Measurements from ENCODE around the gene KEL.

KEL gene

GRCh38 chr7:142961595-142961972 is 579 bp downstream of the KEL start:
- no peaks in the 10 kb centered on the region for H3K27me3 ChIP-seq (ENCODE audit: control insufficient read depth in 1 of 2, insufficient read depth in 2 of 2, low read length in 2 of 2)
- H3K9me3 ChIP-seq (ENCODE audit: control insufficient read depth in 2 of 2, low read length in 2 of 2): no peaks in the 10 kb centered on the region
- H3K36me3 ChIP-seq (ENCODE audit: control insufficient read depth in 2 of 2, insufficient read depth in 2 of 2, low read length in 2 of 2): no peaks in the 10 kb centered on the region
- no peak overlapping the region for H3K4me3 ChIP-seq (ENCODE audit: low read length in 2 of 2)
- H3K4me1 ChIP-seq (ENCODE audit: control insufficient read depth, insufficient read depth, low read length): no peaks in the 10 kb centered on the region
- H3K27ac ChIP-seq (ENCODE audit: low read length): no peak overlapping the region
- no peak overlapping the region for H3K9ac ChIP-seq (ENCODE audit: low read length in 2 of 2)

GRCh38 chr7:142960955-142961512 is 1.1 kb downstream of the KEL start:
- no peak overlapping the region for H3K4me3 ChIP-seq (ENCODE audit: low read length in 2 of 2)

GRCh38 chr7:142959202-142959601 is 3.0 kb downstream of the KEL start:
- Histone ChIP-seq H3K4me3 (ENCODE audit: low read length in 2 of 2) (no peak overlapping the region), H3K9ac (ENCODE audit: low read length in 2 of 2) (no peak overlapping the region), H3K27ac (ENCODE audit: low read length) (no peak overlapping the region), H3K36me3 (ENCODE audit: control insufficient read depth in 2 of 2, insufficient read depth in 2 of 2, low read length in 2 of 2) (no peaks in the 10 kb centered on the region), H3K9me3 (ENCODE audit: control insufficient read depth in 2 of 2, low read length in 2 of 2) (peaks cover 4 to 6% of the 10 kb centered on the region in 2 donors), H3K27me3 (ENCODE audit: control insufficient read depth in 1 of 2, insufficient read depth in 2 of 2, low read length in 2 of 2) (no peaks in the 10 kb centered on the region), H3K4me1 (ENCODE audit: control insufficient read depth, insufficient read depth, low read length) (no peaks in the 10 kb centered on the region)

More at GRCh38 chr7:142960955-142961512, 1.1 kb downstream of the KEL start:
- Histone ChIP-seq H3K27ac (ENCODE audit: low read length) (no peak overlapping the region), H3K9ac (ENCODE audit: low read length in 2 of 2) (no peak overlapping the region), H3K36me3 (ENCODE audit: control insufficient read depth in 2 of 2, insufficient read depth in 2 of 2, low read length in 2 of 2) (no peaks in the 10 kb centered on the region), H3K4me1 (ENCODE audit: control insufficient read depth, insufficient read depth, low read length) (no peaks in the 10 kb centered on the region), H3K27me3 (ENCODE audit: control insufficient read depth in 1 of 2, insufficient read depth in 2 of 2, low read length in 2 of 2) (no peaks in the 10 kb centered on the region), H3K9me3 (ENCODE audit: control insufficient read depth in 2 of 2, low read length in 2 of 2) (no peaks in the 10 kb centered on the region)

- peaks cover 4 to 6% of the 10 kb centered on the region in 2 donors for H3K9me3 ChIP-seq (ENCODE audit: control insufficient read depth in 2 of 2, low read length in 2 of 2)
- H3K9ac ChIP-seq (ENCODE audit: low read length in 2 of 2): no peak overlapping the region
- no peak overlapping the region for H3K27ac ChIP-seq (ENCODE audit: low read length)
- H3K4me1 ChIP-seq (ENCODE audit: control insufficient read depth, insufficient read depth, low read length): no peaks in the 10 kb centered on the region
- no peaks in the 10 kb centered on the region for H3K27me3 ChIP-seq (ENCODE audit: control insufficient read depth in 1 of 2, insufficient read depth in 2 of 2, low read length in 2 of 2)
- no peaks in the 10 kb centered on the region for H3K36me3 ChIP-seq (ENCODE audit: control insufficient read depth in 2 of 2, insufficient read depth in 2 of 2, low read length in 2 of 2)
- H3K4me3 ChIP-seq (ENCODE audit: low read length in 2 of 2): no peak overlapping the region
Observed at GRCh38 chr7:142957723-142958122, 4.4 kb downstream of the KEL start.

- Histone ChIP-seq H3K27me3 (ENCODE audit: control insufficient read depth in 1 of 2, insufficient read depth in 2 of 2, low read length in 2 of 2) (no peaks in the 10 kb centered on the region), H3K27ac (ENCODE audit: low read length) (no peak overlapping the region), H3K9me3 (ENCODE audit: control insufficient read depth in 2 of 2, low read length in 2 of 2) (peaks cover 4 to 6% of the 10 kb centered on the region in 2 donors), H3K9ac (ENCODE audit: low read length in 2 of 2) (no peak overlapping the region), H3K36me3 (ENCODE audit: control insufficient read depth in 2 of 2, insufficient read depth in 2 of 2, low read length in 2 of 2) (no peaks in the 10 kb centered on the region), H3K4me1 (ENCODE audit: control insufficient read depth, insufficient read depth, low read length) (no peaks in the 10 kb centered on the region), H3K4me3 (ENCODE audit: low read length in 2 of 2) (no peak overlapping the region)
Observed at GRCh38 chr7:142956951-142957623, 5.1 kb downstream of the KEL start.

- H3K27ac ChIP-seq (ENCODE audit: low read length): no peak overlapping the region
- H3K9me3 ChIP-seq (ENCODE audit: control insufficient read depth in 2 of 2, low read length in 2 of 2): peaks cover 4 to 6% of the 10 kb centered on the region in 2 donors
- H3K4me3 ChIP-seq (ENCODE audit: low read length in 2 of 2): no peak overlapping the region
- H3K36me3 ChIP-seq (ENCODE audit: control insufficient read depth in 2 of 2, insufficient read depth in 2 of 2, low read length in 2 of 2): no peaks in the 10 kb centered on the region
- H3K9ac ChIP-seq (ENCODE audit: low read length in 2 of 2): no peak overlapping the region
- H3K27me3 ChIP-seq (ENCODE audit: control insufficient read depth in 1 of 2, insufficient read depth in 2 of 2, low read length in 2 of 2): no peaks in the 10 kb centered on the region
- no peaks in the 10 kb centered on the region for H3K4me1 ChIP-seq (ENCODE audit: control insufficient read depth, insufficient read depth, low read length)
Observed at GRCh38 chr7:142954680-142955268, 7.4 kb downstream of the KEL start.

GRCh38 chr7:142950235-142950634 is 11.9 kb downstream of the KEL start:
- Histone ChIP-seq H3K9ac (ENCODE audit: low read length in 2 of 2) (no peak overlapping the region), H3K36me3 (ENCODE audit: control insufficient read depth in 2 of 2, insufficient read depth in 2 of 2, low read length in 2 of 2) (no peaks in the 10 kb centered on the region), H3K4me1 (ENCODE audit: control insufficient read depth, insufficient read depth, low read length) (no peaks in the 10 kb centered on the region), H3K27me3 (ENCODE audit: control insufficient read depth in 1 of 2, insufficient read depth in 2 of 2, low read length in 2 of 2) (peaks cover 0 to 2% of the 10 kb centered on the region in 2 donors), H3K27ac (ENCODE audit: low read length) (no peak overlapping the region), H3K9me3 (ENCODE audit: control insufficient read depth in 2 of 2, low read length in 2 of 2) (peaks cover 4 to 6% of the 10 kb centered on the region in 2 donors), H3K4me3 (ENCODE audit: low read length in 2 of 2) (no peak overlapping the region)

- H3K9me3 ChIP-seq (ENCODE audit: control insufficient read depth in 2 of 2, low read length in 2 of 2): no peaks in the 10 kb centered on the region
- H3K9ac ChIP-seq (ENCODE audit: low read length in 2 of 2): no peak overlapping the region
- H3K4me3 ChIP-seq (ENCODE audit: low read length in 2 of 2): no peak overlapping the region
- H3K4me1 ChIP-seq (ENCODE audit: control insufficient read depth, insufficient read depth, low read length): no peaks in the 10 kb centered on the region
- H3K27ac ChIP-seq (ENCODE audit: low read length): no peak overlapping the region
- H3K27me3 ChIP-seq (ENCODE audit: control insufficient read depth in 1 of 2, insufficient read depth in 2 of 2, low read length in 2 of 2): peaks cover 0 to 2% of the 10 kb centered on the region in 2 donors
- no peaks in the 10 kb centered on the region for H3K36me3 ChIP-seq (ENCODE audit: control insufficient read depth in 2 of 2, insufficient read depth in 2 of 2, low read length in 2 of 2)
Observed at GRCh38 chr7:142948603-142949002, 13.6 kb downstream of the KEL start.

- Histone ChIP-seq H3K9ac (ENCODE audit: low read length in 2 of 2) (no peak overlapping the region), H3K4me1 (ENCODE audit: control insufficient read depth, insufficient read depth, low read length) (no peaks in the 10 kb centered on the region), H3K36me3 (ENCODE audit: control insufficient read depth in 2 of 2, insufficient read depth in 2 of 2, low read length in 2 of 2) (no peaks in the 10 kb centered on the region), H3K27ac (ENCODE audit: low read length) (no peak overlapping the region), H3K4me3 (ENCODE audit: low read length in 2 of 2) (no peak overlapping the region), H3K27me3 (ENCODE audit: control insufficient read depth in 1 of 2, insufficient read depth in 2 of 2, low read length in 2 of 2) (peaks cover 0 to 2% of the 10 kb centered on the region in 2 donors), H3K9me3 (ENCODE audit: control insufficient read depth in 2 of 2, low read length in 2 of 2) (no peaks in the 10 kb centered on the region)
Observed at GRCh38 chr7:142945001-142945400, 17.2 kb downstream of the KEL start.

GRCh38 chr7:142943706-142944268 is 18.4 kb downstream of the KEL start:
- no peaks in the 10 kb centered on the region for H3K36me3 ChIP-seq (ENCODE audit: control insufficient read depth in 2 of 2, insufficient read depth in 2 of 2, low read length in 2 of 2)
- no peaks in the 10 kb centered on the region for H3K4me1 ChIP-seq (ENCODE audit: control insufficient read depth, insufficient read depth, low read length)
- peaks cover 0 to 2% of the 10 kb centered on the region in 2 donors for H3K27me3 ChIP-seq (ENCODE audit: control insufficient read depth in 1 of 2, insufficient read depth in 2 of 2, low read length in 2 of 2)
- no peaks in the 10 kb centered on the region for H3K9me3 ChIP-seq (ENCODE audit: control insufficient read depth in 2 of 2, low read length in 2 of 2)
- H3K9ac ChIP-seq (ENCODE audit: low read length in 2 of 2): no peak overlapping the region
- no peak overlapping the region for H3K27ac ChIP-seq (ENCODE audit: low read length)
- no peak overlapping the region for H3K4me3 ChIP-seq (ENCODE audit: low read length in 2 of 2)

- Histone ChIP-seq H3K36me3 (ENCODE audit: control insufficient read depth in 2 of 2, insufficient read depth in 2 of 2, low read length in 2 of 2) (no peaks in the 10 kb centered on the region), H3K9ac (ENCODE audit: low read length in 2 of 2) (no peak overlapping the region), H3K4me3 (ENCODE audit: low read length in 2 of 2) (no peak overlapping the region), H3K27ac (ENCODE audit: low read length) (no peak overlapping the region), H3K9me3 (ENCODE audit: control insufficient read depth in 2 of 2, low read length in 2 of 2) (no peaks in the 10 kb centered on the region), H3K27me3 (ENCODE audit: control insufficient read depth in 1 of 2, insufficient read depth in 2 of 2, low read length in 2 of 2) (peaks cover 0 to 2% of the 10 kb centered on the region in 2 donors), H3K4me1 (ENCODE audit: control insufficient read depth, insufficient read depth, low read length) (no peaks in the 10 kb centered on the region)
Observed at GRCh38 chr7:142942746-142943145, 19.4 kb downstream of the KEL start.
